GM12878 (cell line): ENCODE measurements around the gene HIVEP3. TPM values are rescaled to one million over a fixed set of nuclear protein-coding genes. Genes with fewer than 3 reads are reported as not detected.

Source experiments
- ATAC-seq: fragments of 200-7000 bp; cut with Tn5 transposase; 3 replicates; pipeline ENCODE4 v1.9.1; 2020; ENCODE audit warnings: mild to moderate bottlenecking, moderate library complexity
- BruUV-seq: library from RNA; stranded (reverse); fragments of 400-500 nt; replicated peaks from 2 replicates; lab custom pipeline; 2021; lab: Mats Ljungman, UMichigan
- CTCF ChIA-PET: fragments of 300-600 bp; sonication (Branson Sonifier 250); formaldehyde crosslinking; extraction: SDS; loops from one replicate; lab custom pipeline; 2021; ENCODE audit warnings: inconsistent platforms; lab: Yijun Ruan, JAX
- POLR2A ChIA-PET: fragments of 350-600 bp; formaldehyde crosslinking; extraction: SDS; loops from one replicate; lab custom pipeline; 2021; ENCODE audit warnings: inconsistent platforms; lab: Charles Lee
- RAD21 ChIA-PET: fragments of 300-600 bp; sonication (Branson Sonifier 250); formaldehyde crosslinking; loops from one replicate; lab custom pipeline; 2023; ENCODE audit warnings: antibody characterized with exemption; ENCODE audit not compliant: unreplicated experiment; lab: Charles Lee
- SMC1A ChIA-PET: fragments of 300-600 bp; sonication (Branson Sonifier 250); formaldehyde crosslinking; loops from one replicate; lab custom pipeline; 2023; ENCODE audit not compliant: unreplicated experiment, uncharacterized antibody; lab: Charles Lee
- DNase-seq: peaks from one replicate; pipeline ENCODE4 v3.0.0-alpha.2; 2011; ENCODE audit warnings: low read depth, low spot score
- FAIRE-seq: peaks from 3 replicates; lab custom pipeline; 2011; peaks lifted over from hg19 to GRCh38; lab: Jason Lieb, UNC
- H2AFZ ChIP-seq: 2 replicates; pipeline ENCODE4 v1.6.0; 2011; ENCODE audit warnings: low read depth, low read length, control low read depth; ENCODE audit not compliant: control insufficient read depth
- H3K27ac ChIP-seq: 2 replicates; pipeline ENCODE4 v1.5.1; 2011; ENCODE audit warnings: control low read depth; ENCODE audit not compliant: control insufficient read depth, insufficient read depth
- H3K27me3 ChIP-seq, 2 experiments: replicated peaks in 1 of 2; 2 replicates each; pipeline versions ENCODE4 v1.6.0 to v1.6.1; 2011; ENCODE audit warnings: low read length in 1 of 2; ENCODE audit not compliant: control insufficient read depth in 2 of 2, insufficient read depth in 2 of 2
- H3K36me3 ChIP-seq, 2 experiments: 2 replicates each; pipeline ENCODE4 v1.5.1; 2011; ENCODE audit warnings: low read length in 1 of 2; ENCODE audit not compliant: control insufficient read depth in 2 of 2, insufficient read depth in 2 of 2
- H3K4me1 ChIP-seq: 2 replicates; pipeline ENCODE4 v1.6.1; 2011; ENCODE audit warnings: mild to moderate bottlenecking, low read length, moderate library complexity, mixed read lengths; ENCODE audit not compliant: control insufficient read depth, insufficient read depth
- H3K4me2 ChIP-seq: 2 replicates; pipeline ENCODE4 v1.6.0; 2011; ENCODE audit warnings: control low read depth; ENCODE audit not compliant: control insufficient read depth, insufficient read depth
- H3K4me3 ChIP-seq: fragments of 200-600 bp; sonication (generic); 2 replicates; pipeline ENCODE4 v1.5.1; 2016
- H3K79me2 ChIP-seq: 2 replicates; pipeline ENCODE4 v1.6.0; 2011; ENCODE audit warnings: low read length; ENCODE audit not compliant: control insufficient read depth, insufficient read depth
- H3K9ac ChIP-seq: 2 replicates; pipeline ENCODE4 v1.8.0; 2011; ENCODE audit warnings: low read length, control low read depth, mixed read lengths; ENCODE audit not compliant: control insufficient read depth, insufficient read depth
- H3K9me3 ChIP-seq: replicated peaks from 3 replicates; pipeline ENCODE4 v1.5.1; 2011; ENCODE audit warnings: mild to moderate bottlenecking, low read length; ENCODE audit not compliant: control insufficient read depth, insufficient read depth
- H4K20me1 ChIP-seq: 2 replicates; pipeline ENCODE4 v1.6.0; 2011; ENCODE audit not compliant: control insufficient read depth, insufficient read depth
- BMI1 ChIP-seq: fragments of 450-650 bp; IDR thresholded peaks from 2 replicates; pipeline ENCODE4 v1.6.1; 2016; ENCODE audit warnings: mild to moderate bottlenecking, moderate library complexity, borderline replicate concordance
- CEBPB ChIP-seq, 2 experiments: fragments of 150-350 bp in 1 of 2; IDR thresholded peaks; 2 replicates each; pipeline ENCODE4 v1.6.1; 2012 to 2014; ENCODE audit warnings: low read depth in 2 of 2, low read length in 2 of 2, borderline replicate concordance in 1 of 2, inconsistent platforms in 1 of 2
- CREB1 ChIP-seq: IDR thresholded peaks from 2 replicates; pipeline ENCODE4 v1.6.1; 2012; ENCODE audit warnings: low read depth, mild to moderate bottlenecking, inconsistent platforms
- CREM ChIP-seq: IDR thresholded peaks from 2 replicates; pipeline ENCODE4 v1.6.1; 2014; ENCODE audit warnings: antibody characterized with exemption, low read depth
- DPF2 ChIP-seq: fragments of 450-650 bp; IDR thresholded peaks from 2 replicates; pipeline ENCODE4 v1.6.1; 2017; ENCODE audit warnings: mild to moderate bottlenecking
- KLF5 ChIP-seq: fragments of 450-650 bp; IDR thresholded peaks from 2 replicates; pipeline ENCODE4 v1.6.1; 2014; ENCODE audit warnings: mild to moderate bottlenecking; ENCODE audit not compliant: partially characterized antibody
- MYB ChIP-seq: fragments of 150-350 bp; IDR thresholded peaks from 2 replicates; pipeline ENCODE4 v1.6.1; 2014; ENCODE audit warnings: mild to moderate bottlenecking, low read depth, low read length, borderline replicate concordance
- MYC ChIP-seq: IDR thresholded peaks from 2 replicates; pipeline ENCODE4 v1.6.1; 2011; ENCODE audit warnings: mild to moderate bottlenecking, low read length, moderate library complexity, inconsistent platforms; ENCODE audit not compliant: insufficient read depth, insufficient replicate concordance, insufficient read length, severe bottlenecking
- NFYB ChIP-seq: IDR thresholded peaks from 2 replicates; pipeline ENCODE4 v1.6.1; 2011; ENCODE audit warnings: low read depth, mild to moderate bottlenecking, low read length, improper control_type of control experiment, moderate library complexity; ENCODE audit not compliant: insufficient read depth
- NRF1 ChIP-seq: conservative IDR thresholded peaks from 2 replicates; pipeline ENCODE4 v1.6.1; 2011; ENCODE audit warnings: mild to moderate bottlenecking, low read depth, low read length, improper control_type of control experiment
- SIX5 ChIP-seq: IDR thresholded peaks from 2 replicates; pipeline ENCODE4 v1.6.1; 2011; ENCODE audit warnings: mild to moderate bottlenecking, low read depth, low read length, moderate library complexity; ENCODE audit not compliant: severe bottlenecking
- STAT3 ChIP-seq: IDR thresholded peaks from 2 replicates; pipeline ENCODE4 v1.6.1; 2011; ENCODE audit warnings: low read depth, low read length, improper control_type of control experiment
- WGBS: methylation state at CpG from one replicate; pipeline ENCODE4 v1.1.6; 2016; ENCODE audit warnings: low lambda C conversion rate; ENCODE audit not compliant: insufficient replicate concordance, insufficient coverage; ENCODE audit errors: missing lambda C conversion rate; 5-methylcytosine and 5-hydroxymethylcytosine counted together
- in situ Hi-C: fragments of 300-500 bp; cut with MboI; formaldehyde crosslinking; loops from 9 replicates; pipeline ENCODE4 v1.14.3; 2018; ENCODE audit warnings: mixed read lengths
- intact Hi-C: fragments of 100-400 bp; cut with micrococcal nuclease; formaldehyde crosslinking; loops from one replicate; pipeline ENCODE4 v1.14.2; 2022; ENCODE audit not compliant: unreplicated experiment
- polyA plus RNA-seq, 11 experiments: library from polyadenylated mRNA; depleted of rRNA in 4 of 11; unstranded in 6 of 11; stranded (reverse) in 5 of 11; fragments of >200 nt; fragmentation: Nextera tagmentation in 4 of 11; fragmentation: Illumina TruSeq in 1 of 11; extraction: Ambion mirVana in 4 of 11; extraction: Trizol in 1 of 11; gene quantifications; 1 replicate in 1 of 11; 2 replicates in 10 of 11; pipeline versions ENCODE4 v1.2.1 to v1.2.3, GENCODE V29; 2011 to 2016; ENCODE audit warnings: inconsistent platforms in 2 of 11, missing spikeins in 2 of 11, low read depth in 1 of 11
- total RNA-seq, 4 experiments: library from RNA; depleted of rRNA in 3 of 4; stranded (reverse); fragments of >200 nt in 3 of 4; fragmentation: Illumina TruSeq in 1 of 4; extraction: Trizol in 1 of 4; gene quantifications; 2 replicates each; pipeline versions ENCODE4 v1.2.1 to v1.2.3, GENCODE V29; 2013 to 2021
- TF ChIP-seq, protein P1 (sequence below): fragments of 450-650 bp; IDR thresholded peaks from 2 replicates; pipeline ENCODE4 v1.6.1; 2016; ENCODE audit warnings: mild to moderate bottlenecking
- TF ChIP-seq, protein P2 (sequence below): fragments of 450-650 bp; IDR thresholded peaks from 2 replicates; pipeline ENCODE4 v1.6.1; 2016; ENCODE audit warnings: mild to moderate bottlenecking

The HIVEP3 gene
- total and polyA plus RNA-seq, 10 of the 15 experiments (the other 5 are each of a cell fraction or from before 2014, with no cell fraction given) = 1.8 to 13.6 (median 3.8) TPM

DNA sequence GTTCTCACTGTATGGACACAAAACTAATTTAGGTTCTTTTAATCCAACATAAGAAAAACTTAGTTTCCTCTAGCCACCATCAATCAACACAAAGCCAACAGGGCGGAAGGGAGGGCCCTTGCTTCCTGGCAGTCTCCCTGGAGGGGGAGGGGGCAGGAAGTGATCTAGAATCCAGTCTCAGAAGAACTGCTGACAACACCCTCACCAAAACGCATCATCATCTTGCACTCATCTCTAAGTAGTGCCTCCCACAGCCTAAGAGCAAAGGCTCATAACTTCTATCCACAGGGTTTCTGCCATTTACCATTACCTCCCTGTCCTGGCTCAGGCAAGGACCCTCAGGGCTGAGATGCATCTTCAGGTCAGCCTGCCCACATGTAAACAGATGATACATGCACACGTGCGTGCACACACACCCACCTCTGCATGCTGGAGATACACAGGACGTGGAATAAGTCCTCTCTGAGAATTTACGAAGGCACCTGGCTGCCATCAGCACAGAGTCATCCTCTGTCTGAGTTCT is 20.5 kb downstream of the HIVEP3 start:
- CTCF ChIA-PET = no interaction called here
- Histone ChIP-seq H3K9ac (no peak overlapping the region), H3K27me3 (no peaks in the 10 kb centered on the region), H3K4me1 (peaks cover 3% of the 10 kb centered on the region; the same call in 1 of the 2 replicates), H3K79me2 (no peaks in the 10 kb centered on the region; the same call in 1 of the 2 replicates), H2AFZ (no peak overlapping the region; the same call in 1 of the 2 replicates), H3K27ac (no peak overlapping the region), H4K20me1 (no peaks in the 10 kb centered on the region), H3K9me3 (no peaks in the 10 kb centered on the region), H3K36me3 (no peaks in the 10 kb centered on the region), H3K4me2 (no peak overlapping the region), H3K4me3 (no peak overlapping the region)
- RAD21 ChIA-PET = no interaction called here
- BruUV-seq = no TSS peak
- POLR2A ChIA-PET = no interaction called here
- no peak for DNase-seq
- SMC1A ChIA-PET = interaction anchor here (2.5 kb wide), 1 partner anchor 12 kb away, joined by 7 read pairs; no protein-coding TSS in a partner anchor
- no peak for FAIRE-seq
- intact Hi-C loops = no loop called here
- no peak; the same call in 1 of the 3 replicates for ATAC-seq
- in situ Hi-C loops = no loop called here
- 42% methylated on average over 6 of the region's 6 CpGs for WGBS
- no peak for TF ChIP-seq BMI1
- TF ChIP-seq MYB = no peak
- TF ChIP-seq NFYB = no peak
- TF ChIP-seq SIX5 = no peak
- TF ChIP-seq DPF2 = no peak
- TF ChIP-seq, protein P1, sequence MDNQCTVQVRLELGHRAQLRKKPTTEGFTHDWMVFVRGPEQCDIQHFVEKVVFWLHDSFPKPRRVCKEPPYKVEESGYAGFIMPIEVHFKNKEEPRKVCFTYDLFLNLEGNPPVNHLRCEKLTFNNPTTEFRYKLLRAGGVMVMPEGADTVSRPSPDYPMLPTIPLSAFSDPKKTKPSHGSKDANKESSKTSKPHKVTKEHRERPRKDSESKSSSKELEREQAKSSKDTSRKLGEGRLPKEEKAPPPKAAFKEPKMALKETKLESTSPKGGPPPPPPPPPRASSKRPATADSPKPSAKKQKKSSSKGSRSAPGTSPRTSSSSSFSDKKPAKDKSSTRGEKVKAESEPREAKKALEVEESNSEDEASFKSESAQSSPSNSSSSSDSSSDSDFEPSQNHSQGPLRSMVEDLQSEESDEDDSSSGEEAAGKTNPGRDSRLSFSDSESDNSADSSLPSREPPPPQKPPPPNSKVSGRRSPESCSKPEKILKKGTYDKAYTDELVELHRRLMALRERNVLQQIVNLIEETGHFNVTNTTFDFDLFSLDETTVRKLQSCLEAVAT = no peak
- no peak for TF ChIP-seq MYC
- TF ChIP-seq CREM = peak; percentile 40; the same call in 1 of the 2 replicates
- TF ChIP-seq CEBPB (IDR thresholded peaks at IDR 0.05; ENCODE audit: borderline replicate concordance in 1 of 2, low read depth in 2 of 2, low read length in 2 of 2) = no peak
- TF ChIP-seq KLF5 = no peak
- TF ChIP-seq CREB1 = peak; percentile 75
- TF ChIP-seq STAT3 = no peak
- TF ChIP-seq, protein P2, sequence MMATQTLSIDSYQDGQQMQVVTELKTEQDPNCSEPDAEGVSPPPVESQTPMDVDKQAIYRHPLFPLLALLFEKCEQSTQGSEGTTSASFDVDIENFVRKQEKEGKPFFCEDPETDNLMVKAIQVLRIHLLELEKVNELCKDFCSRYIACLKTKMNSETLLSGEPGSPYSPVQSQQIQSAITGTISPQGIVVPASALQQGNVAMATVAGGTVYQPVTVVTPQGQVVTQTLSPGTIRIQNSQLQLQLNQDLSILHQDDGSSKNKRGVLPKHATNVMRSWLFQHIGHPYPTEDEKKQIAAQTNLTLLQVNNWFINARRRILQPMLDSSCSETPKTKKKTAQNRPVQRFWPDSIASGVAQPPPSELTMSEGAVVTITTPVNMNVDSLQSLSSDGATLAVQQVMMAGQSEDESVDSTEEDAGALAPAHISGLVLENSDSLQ = 0 out of 2 replicates have a peak, but pooled peaks have one; percentile 17
- no peak for TF ChIP-seq NRF1
